OCI-LY7 (cell line): ENCODE measurements around the gene GDPD4. TPM values are rescaled to one million over a fixed set of nuclear protein-coding genes. Genes with fewer than 3 reads are reported as not detected.

Experiments
- BruUV-seq: library from RNA; stranded (reverse); fragments of 400-500 nt; replicated peaks from 2 replicates; lab custom pipeline; 2021; lab: Mats Ljungman, UMichigan
- CTCF ChIA-PET: fragments of 300-600 bp; sonication (Branson Sonifier 250); formaldehyde crosslinking; loops from one replicate; lab custom pipeline; 2022; ENCODE audit warnings: antibody characterized with exemption; ENCODE audit not compliant: unreplicated experiment; lab: Charles Lee
- POLR2A ChIA-PET: fragments of 300-600 bp; sonication (Branson Sonifier 250); formaldehyde crosslinking; loops from one replicate; lab custom pipeline; 2022; ENCODE audit warnings: antibody characterized with exemption; lab: Charles Lee
- DNase-seq: peaks from one replicate; pipeline ENCODE4 v3.0.0-alpha.2; 2015; ENCODE audit warnings: low spot score
- H2AFZ ChIP-seq: fragments of 200-600 bp; sonication (generic), shearing (Covaris generic); 2 replicates; pipeline ENCODE4 v1.6.1; 2014; ENCODE audit warnings: mild to moderate bottlenecking, antibody characterized with exemption, low read length, moderate library complexity
- H3K27ac ChIP-seq: fragments of 200-600 bp; sonication (generic); 2 replicates; pipeline ENCODE4 v1.5.1; 2014; ENCODE audit warnings: mixed run types, low read depth, mild to moderate bottlenecking, moderate library complexity, low read length, inconsistent platforms; ENCODE audit not compliant: poor library complexity, severe bottlenecking
- H3K36me3 ChIP-seq: fragments of 200-600 bp; sonication (generic); 2 replicates; pipeline ENCODE4 v1.6.1; 2014; ENCODE audit warnings: mild to moderate bottlenecking, antibody characterized with exemption, low read length, moderate library complexity, mixed read lengths; ENCODE audit not compliant: insufficient read depth
- H3K4me1 ChIP-seq: fragments of 200-600 bp; sonication (generic); 2 replicates; pipeline ENCODE4 v1.5.1; 2014; ENCODE audit warnings: mild to moderate bottlenecking, low read length; ENCODE audit not compliant: insufficient read depth, poor library complexity, severe bottlenecking
- H3K4me2 ChIP-seq: fragments of 200-600 bp; sonication (generic); 2 replicates; pipeline ENCODE4 v1.6.1; 2014; ENCODE audit warnings: mild to moderate bottlenecking, low read length
- H3K4me3 ChIP-seq: fragments of 200-600 bp; sonication (generic); 2 replicates; pipeline ENCODE4 v1.5.1; 2014; ENCODE audit warnings: mild to moderate bottlenecking, low read depth, low read length; ENCODE audit not compliant: poor library complexity, severe bottlenecking
- H3K79me2 ChIP-seq: fragments of 200-600 bp; sonication (generic); 2 replicates; pipeline ENCODE4 v1.6.1; 2016; ENCODE audit warnings: low read depth, mild to moderate bottlenecking, low read length, moderate library complexity, mixed read lengths; ENCODE audit not compliant: insufficient read depth
- H3K9me2 ChIP-seq: fragments of 200-600 bp; sonication (generic); 2 replicates; pipeline ENCODE4 v1.6.1; 2016; ENCODE audit warnings: mild to moderate bottlenecking, low read length, mixed read lengths; ENCODE audit not compliant: insufficient read depth
- H3K9me3 ChIP-seq: fragments of 200-600 bp; sonication (generic); 2 replicates; pipeline ENCODE4 v1.6.1; 2014; ENCODE audit warnings: mild to moderate bottlenecking, mixed run types, low read length, mixed read lengths
- H4K20me1 ChIP-seq: fragments of 200-600 bp; sonication (generic); 2 replicates; pipeline ENCODE4 v1.6.1; 2014; ENCODE audit warnings: mild to moderate bottlenecking, antibody characterized with exemption, low read length, moderate library complexity, mixed read lengths; ENCODE audit not compliant: insufficient read depth
- EZH2phosphoT487 ChIP-seq: fragments of 200-600 bp; sonication (generic); IDR thresholded peaks from 2 replicates; pipeline ENCODE4 v1.6.1; 2018; ENCODE audit warnings: low read depth, borderline replicate concordance, mild to moderate bottlenecking, mixed run types, antibody characterized with exemption, low read length, moderate library complexity, mixed read lengths
- intact Hi-C: fragments of 100-400 bp; cut with micrococcal nuclease; formaldehyde crosslinking; loops from one replicate; pipeline ENCODE4 v1.10.0; 2022; ENCODE audit not compliant: unreplicated experiment
- total RNA-seq, 2 experiments: library from RNA; depleted of rRNA in 1 of 2; stranded (reverse); fragments of >200 nt in 1 of 2; shearing (Covaris generic) in 1 of 2; gene quantifications; 2 replicates each; pipeline ENCODE4 v1.2.3, GENCODE V29; 2014 to 2022
- TF ChIP-seq, protein P1 (sequence below): fragments of 200-600 bp; sonication (generic); conservative IDR thresholded peaks from 2 replicates; pipeline ENCODE4 v1.5.1; 2014; ENCODE audit warnings: mild to moderate bottlenecking, antibody characterized with exemption, low read length, moderate library complexity, mixed read lengths

The GDPD4 gene
- total RNA-seq, 2 experiments from 2014 or later = not detected

DNA sequence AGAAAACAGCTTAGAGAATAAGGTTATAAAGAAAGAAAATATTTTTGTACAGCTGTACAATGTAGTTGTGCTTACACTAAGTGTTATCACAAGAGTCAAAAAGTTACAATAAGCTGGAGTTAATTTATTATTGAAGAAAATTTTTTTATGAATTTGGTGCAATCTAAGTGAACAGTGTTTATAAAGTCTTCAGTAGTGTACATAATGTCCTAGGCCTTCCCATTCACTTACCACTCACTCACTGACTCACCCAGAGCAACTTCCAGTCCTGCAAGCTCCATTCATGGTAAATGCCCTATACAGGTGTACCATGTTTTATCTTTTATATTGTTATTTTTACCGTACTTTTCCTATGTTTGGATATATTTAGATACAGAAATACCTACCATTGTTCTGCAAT lies 34.7 kb downstream of the GDPD4 start:
- Histone ChIP-seq H3K79me2 (no peaks in the 10 kb centered on the region), H3K27ac (no peak overlapping the region), H4K20me1 (no peaks in the 10 kb centered on the region), H3K9me2 (no peaks in the 10 kb centered on the region), H3K4me2 (no peak overlapping the region), H3K9me3 (no peaks in the 10 kb centered on the region), H2AFZ (no peak overlapping the region), H3K36me3 (no peaks in the 10 kb centered on the region), H3K4me3 (no peak overlapping the region), H3K4me1 (no peaks in the 10 kb centered on the region)
- no peak for TF ChIP-seq EZH2phosphoT487
- TF ChIP-seq, protein P1, sequence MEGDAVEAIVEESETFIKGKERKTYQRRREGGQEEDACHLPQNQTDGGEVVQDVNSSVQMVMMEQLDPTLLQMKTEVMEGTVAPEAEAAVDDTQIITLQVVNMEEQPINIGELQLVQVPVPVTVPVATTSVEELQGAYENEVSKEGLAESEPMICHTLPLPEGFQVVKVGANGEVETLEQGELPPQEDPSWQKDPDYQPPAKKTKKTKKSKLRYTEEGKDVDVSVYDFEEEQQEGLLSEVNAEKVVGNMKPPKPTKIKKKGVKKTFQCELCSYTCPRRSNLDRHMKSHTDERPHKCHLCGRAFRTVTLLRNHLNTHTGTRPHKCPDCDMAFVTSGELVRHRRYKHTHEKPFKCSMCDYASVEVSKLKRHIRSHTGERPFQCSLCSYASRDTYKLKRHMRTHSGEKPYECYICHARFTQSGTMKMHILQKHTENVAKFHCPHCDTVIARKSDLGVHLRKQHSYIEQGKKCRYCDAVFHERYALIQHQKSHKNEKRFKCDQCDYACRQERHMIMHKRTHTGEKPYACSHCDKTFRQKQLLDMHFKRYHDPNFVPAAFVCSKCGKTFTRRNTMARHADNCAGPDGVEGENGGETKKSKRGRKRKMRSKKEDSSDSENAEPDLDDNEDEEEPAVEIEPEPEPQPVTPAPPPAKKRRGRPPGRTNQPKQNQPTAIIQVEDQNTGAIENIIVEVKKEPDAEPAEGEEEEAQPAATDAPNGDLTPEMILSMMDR = no peak
- intact Hi-C loops = no loop called here
- no peak for DNase-seq
- ChIA-PET CTCF (no interaction called here), POLR2A (no interaction called here)
- BruUV-seq = no TSS peak

DNA sequence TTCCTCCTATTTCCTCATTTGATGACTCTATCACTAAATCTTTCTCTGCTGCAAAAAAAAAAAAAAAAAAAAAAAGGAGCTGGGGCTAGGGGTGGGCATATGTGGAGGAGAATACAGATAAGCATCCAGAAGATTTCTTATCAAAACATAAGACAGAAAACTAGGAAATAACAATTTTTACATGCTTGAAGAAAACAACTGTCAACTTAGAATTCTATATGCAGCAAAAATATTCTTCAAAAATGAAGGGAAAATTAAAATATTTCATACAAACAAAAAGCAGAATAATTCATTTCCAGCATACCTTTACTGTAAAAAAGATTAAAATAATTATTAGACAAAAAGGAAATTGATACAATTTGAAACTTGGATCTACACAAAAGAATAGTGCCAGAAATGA lies 38.7 kb downstream of the GDPD4 start:
- BruUV-seq = no TSS peak
- H3K79me2 ChIP-seq = no peaks in the 10 kb centered on the region
- intact Hi-C loops = no loop called here
- no peak overlapping the region for H2AFZ ChIP-seq
- H3K4me3 ChIP-seq = no peak overlapping the region
- ChIA-PET POLR2A (interaction anchor here (0.5 to 0.8 kb wide), 3 partner anchors 12 to 817 kb away, joined by 3 to 4 read pairs (median 3); no protein-coding TSS in a partner anchor), CTCF (no interaction called here)
- no peak overlapping the region for H3K27ac ChIP-seq
- H3K36me3 ChIP-seq = no peaks in the 10 kb centered on the region
- H3K9me3 ChIP-seq = no peaks in the 10 kb centered on the region
- H3K4me2 ChIP-seq = no peak overlapping the region
- TF ChIP-seq EZH2phosphoT487 = no peak
- TF ChIP-seq, protein P1 = no peak
- H3K4me1 ChIP-seq = no peaks in the 10 kb centered on the region
- no peaks in the 10 kb centered on the region for H4K20me1 ChIP-seq
- no peak for DNase-seq
- no peaks in the 10 kb centered on the region for H3K9me2 ChIP-seq

DNA sequence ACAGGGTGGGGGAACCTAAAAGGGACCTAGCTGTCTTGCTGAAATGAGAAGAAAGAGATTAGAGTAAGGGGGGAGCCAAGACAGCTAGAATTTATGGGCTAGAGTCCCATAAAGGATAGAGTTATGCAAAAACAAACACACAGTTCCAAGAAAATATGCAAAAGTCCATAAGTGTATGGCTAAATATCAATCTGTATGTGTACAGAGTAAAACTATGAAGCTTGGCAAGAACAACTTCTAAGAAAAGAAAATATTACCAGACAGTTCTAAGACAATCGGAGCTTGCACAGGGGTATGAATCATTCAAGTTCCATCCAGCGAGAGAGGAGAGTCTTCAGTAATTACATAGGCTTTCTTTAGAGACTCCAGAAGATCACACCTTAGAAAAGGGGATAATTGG lies 41.8 kb downstream of the GDPD4 start:
- intact Hi-C loops = no loop called here
- TF ChIP-seq, protein P1 = no peak
- TF ChIP-seq EZH2phosphoT487 = no peak
- Histone ChIP-seq H3K4me2 (no peak overlapping the region), H3K36me3 (no peaks in the 10 kb centered on the region), H3K9me3 (no peaks in the 10 kb centered on the region), H2AFZ (no peak overlapping the region), H3K27ac (no peak overlapping the region), H4K20me1 (no peaks in the 10 kb centered on the region), H3K79me2 (no peaks in the 10 kb centered on the region), H3K4me1 (no peaks in the 10 kb centered on the region), H3K9me2 (no peaks in the 10 kb centered on the region), H3K4me3 (no peak overlapping the region)
- no TSS peak for BruUV-seq
- ChIA-PET CTCF (no interaction called here), POLR2A (interaction anchor here (0.5 to 0.7 kb wide), 2 partner anchors 39 to 151 kb away, joined by 3 to 7 read pairs; no protein-coding TSS in a partner anchor)
- no peak for DNase-seq
